Thoracic aorta (tissue), 2 donors: ENCODE results near the gene DDO. TPM values are rescaled to one million over a fixed set of nuclear protein-coding genes. Genes with fewer than 3 reads are reported as not detected.
A peak's percentile ranks its signal among the peaks of the same experiment; 100 is the strongest.

Source experiments
- ATAC-seq: fragments of 150-250 bp; one replicate; pipeline ENCODE4 v1.8.0; 2017; ENCODE audit warnings: low read depth; ENCODE audit not compliant: insufficient number of reproducible peaks, low FRiP score
- DNase-seq: peaks from one replicate; pipeline ENCODE4 v3.0.0-alpha.2; 2020; ENCODE audit warnings: low spot score
- H3K27ac ChIP-seq, 2 donors: fragments of 200-600 bp; sonication (generic); 1 replicate in 1 of 2; 2 replicates in 1 of 2; pipeline ENCODE4 v1.5.1; 2016; ENCODE audit warnings: mild to moderate bottlenecking in 2 of 2, moderate library complexity in 2 of 2
- H3K27me3 ChIP-seq: fragments of 200-600 bp; sonication (generic); replicated peaks from 2 replicates; pipeline ENCODE4 v1.6.0; 2016; ENCODE audit warnings: mild to moderate bottlenecking; ENCODE audit not compliant: insufficient read depth
- H3K36me3 ChIP-seq: fragments of 200-600 bp; sonication (generic); one replicate; pipeline ENCODE4 v1.5.1; 2016
- H3K4me1 ChIP-seq, 2 donors: fragments of 200-600 bp; sonication (generic); 1 replicate in 1 of 2; 2 replicates in 1 of 2; pipeline versions ENCODE4 v1.5.1 to v1.6.0; 2016; ENCODE audit warnings: low read depth in 2 of 2, mild to moderate bottlenecking in 1 of 2; ENCODE audit not compliant: control insufficient read depth in 1 of 2
- H3K4me3 ChIP-seq: fragments of 200-600 bp; sonication (generic); 2 replicates; pipeline ENCODE4 v1.5.1; 2016; ENCODE audit warnings: mild to moderate bottlenecking
- H3K9me3 ChIP-seq: fragments of 200-600 bp; sonication (generic); 2 replicates; pipeline ENCODE4 v1.5.1; 2016
- CTCF ChIP-seq: fragments of 200-600 bp; sonication (generic); IDR thresholded peaks from one replicate; pipeline ENCODE4 v1.5.1; 2019; ENCODE audit warnings: antibody characterized with exemption
- total RNA-seq, 2 donors: library from RNA; depleted of rRNA; stranded (reverse); fragments of >200 nt; gene quantifications; one replicate each; pipeline versions ENCODE4 v1.1.0 to v1.2.3, GENCODE V29; 2016

Gene DDO
- total RNA-seq, 2 donors from 2014 or later, result 0.68 to 1.6 TPM

GRCh38 chr6:110419028-110419739, 3.8 kb upstream of the DDO start:
- Histone ChIP-seq H3K27ac (no peak overlapping the region), H3K4me3 (no peak overlapping the region), H3K36me3 (no peaks in the 10 kb centered on the region), H3K27me3 (no peaks in the 10 kb centered on the region), H3K4me1 (peaks cover 6 to 19% of the 10 kb centered on the region in 2 donors), H3K9me3 (no peaks in the 10 kb centered on the region)
- TF ChIP-seq CTCF, result no peak
- no peak for ATAC-seq
- DNase-seq, result no peak

- TF ChIP-seq CTCF, result no peak
- ATAC-seq, result no peak
- H3K36me3 ChIP-seq, result no peaks in the 10 kb centered on the region
Observed at GRCh38 chr6:110418594-110418993, 3.2 kb upstream of the DDO start.

GRCh38 chr6:110414669-110415068, 706 bp downstream of the DDO start:
- H3K36me3 ChIP-seq, result no peaks in the 10 kb centered on the region
- H3K27ac ChIP-seq, result peak overlapping the region; percentile 68 to 75

More at GRCh38 chr6:110418594-110418993, 3.2 kb upstream of the DDO start:
- DNase-seq, result no peak
- Histone ChIP-seq H3K4me3 (no peak overlapping the region), H3K27me3 (no peaks in the 10 kb centered on the region), H3K27ac (no peak overlapping the region), H3K4me1 (peaks cover 6 to 19% of the 10 kb centered on the region in 2 donors), H3K9me3 (no peaks in the 10 kb centered on the region)

GRCh38 chr6:110412360-110412759, 3.0 kb downstream of the DDO start:
- TF ChIP-seq CTCF, result no peak
- DNase-seq (no peak), ATAC-seq (no peak)
- H3K27ac ChIP-seq, result no peak overlapping the region
- H3K4me1 ChIP-seq, result peaks cover 6 to 19% of the 10 kb centered on the region in 2 donors
- no peaks in the 10 kb centered on the region for H3K27me3 ChIP-seq
- H3K9me3 ChIP-seq, result no peaks in the 10 kb centered on the region
- H3K36me3 ChIP-seq, result no peaks in the 10 kb centered on the region
- no peak overlapping the region for H3K4me3 ChIP-seq

More at GRCh38 chr6:110414669-110415068, 706 bp downstream of the DDO start:
- no peak for TF ChIP-seq CTCF
- Histone ChIP-seq H3K4me1 (peaks cover 6 to 19% of the 10 kb centered on the region in 2 donors), H3K9me3 (no peaks in the 10 kb centered on the region), H3K27me3 (no peaks in the 10 kb centered on the region), H3K4me3 (peak overlapping the region; percentile 69)
- DNase-seq, result no peak
- ATAC-seq, result no peak

GRCh38 chr6:110410511-110410910, 4.9 kb downstream of the DDO start:
- no peak for TF ChIP-seq CTCF
- ATAC-seq (no peak), DNase-seq (no peak)
- H3K36me3 ChIP-seq, result peaks cover 5% of the 10 kb centered on the region
- no peak overlapping the region for H3K4me3 ChIP-seq
- peaks cover 0 to 10% of the 10 kb centered on the region in 2 donors for H3K4me1 ChIP-seq
- H3K9me3 ChIP-seq, result no peaks in the 10 kb centered on the region
- no peaks in the 10 kb centered on the region for H3K27me3 ChIP-seq
- H3K27ac ChIP-seq, result no peak overlapping the region
